GM12878 (cell line): ENCODE data around the gene HOXB6. TPM values are rescaled to one million over a fixed set of nuclear protein-coding genes. Genes with fewer than 3 reads are reported as not detected.

Source experiments
- ATAC-seq: fragments of 200-7000 bp; cut with Tn5 transposase; 3 replicates; pipeline ENCODE4 v1.9.1; 2020; ENCODE audit warnings: mild to moderate bottlenecking, moderate library complexity
- BruUV-seq: library from RNA; stranded (reverse); fragments of 400-500 nt; replicated peaks from 2 replicates; lab custom pipeline; 2021; lab: Mats Ljungman, UMichigan
- CTCF ChIA-PET: fragments of 300-600 bp; sonication (Branson Sonifier 250); formaldehyde crosslinking; extraction: SDS; loops from one replicate; lab custom pipeline; 2021; ENCODE audit warnings: inconsistent platforms; lab: Yijun Ruan, JAX
- POLR2A ChIA-PET: fragments of 350-600 bp; formaldehyde crosslinking; extraction: SDS; loops from one replicate; lab custom pipeline; 2021; ENCODE audit warnings: inconsistent platforms; lab: Charles Lee
- RAD21 ChIA-PET: fragments of 300-600 bp; sonication (Branson Sonifier 250); formaldehyde crosslinking; loops from one replicate; lab custom pipeline; 2023; ENCODE audit warnings: antibody characterized with exemption; ENCODE audit not compliant: unreplicated experiment; lab: Charles Lee
- SMC1A ChIA-PET: fragments of 300-600 bp; sonication (Branson Sonifier 250); formaldehyde crosslinking; loops from one replicate; lab custom pipeline; 2023; ENCODE audit not compliant: unreplicated experiment, uncharacterized antibody; lab: Charles Lee
- DNase-seq: peaks from one replicate; pipeline ENCODE4 v3.0.0-alpha.2; 2011; ENCODE audit warnings: low read depth, low spot score
- FAIRE-seq: peaks from 3 replicates; lab custom pipeline; 2011; peaks lifted over from hg19 to GRCh38; lab: Jason Lieb, UNC
- H2AFZ ChIP-seq: 2 replicates; pipeline ENCODE4 v1.6.0; 2011; ENCODE audit warnings: low read depth, low read length, control low read depth; ENCODE audit not compliant: control insufficient read depth
- H3K27ac ChIP-seq: 2 replicates; pipeline ENCODE4 v1.5.1; 2011; ENCODE audit warnings: control low read depth; ENCODE audit not compliant: control insufficient read depth, insufficient read depth
- H3K27me3 ChIP-seq, 2 experiments: replicated peaks in 1 of 2; 2 replicates each; pipeline versions ENCODE4 v1.6.0 to v1.6.1; 2011; ENCODE audit warnings: low read length in 1 of 2; ENCODE audit not compliant: control insufficient read depth in 2 of 2, insufficient read depth in 2 of 2
- H3K36me3 ChIP-seq, 2 experiments: 2 replicates each; pipeline ENCODE4 v1.5.1; 2011; ENCODE audit warnings: low read length in 1 of 2; ENCODE audit not compliant: control insufficient read depth in 2 of 2, insufficient read depth in 2 of 2
- H3K4me1 ChIP-seq: 2 replicates; pipeline ENCODE4 v1.6.1; 2011; ENCODE audit warnings: mild to moderate bottlenecking, low read length, moderate library complexity, mixed read lengths; ENCODE audit not compliant: control insufficient read depth, insufficient read depth
- H3K4me2 ChIP-seq: 2 replicates; pipeline ENCODE4 v1.6.0; 2011; ENCODE audit warnings: control low read depth; ENCODE audit not compliant: control insufficient read depth, insufficient read depth
- H3K4me3 ChIP-seq: fragments of 200-600 bp; sonication (generic); 2 replicates; pipeline ENCODE4 v1.5.1; 2016
- H3K79me2 ChIP-seq: 2 replicates; pipeline ENCODE4 v1.6.0; 2011; ENCODE audit warnings: low read length; ENCODE audit not compliant: control insufficient read depth, insufficient read depth
- H3K9ac ChIP-seq: 2 replicates; pipeline ENCODE4 v1.8.0; 2011; ENCODE audit warnings: low read length, control low read depth, mixed read lengths; ENCODE audit not compliant: control insufficient read depth, insufficient read depth
- H3K9me3 ChIP-seq: replicated peaks from 3 replicates; pipeline ENCODE4 v1.5.1; 2011; ENCODE audit warnings: mild to moderate bottlenecking, low read length; ENCODE audit not compliant: control insufficient read depth, insufficient read depth
- H4K20me1 ChIP-seq: 2 replicates; pipeline ENCODE4 v1.6.0; 2011; ENCODE audit not compliant: control insufficient read depth, insufficient read depth
- ASH2L ChIP-seq: fragments of 300-600, 200-600 bp; sonication (generic); IDR thresholded peaks from 2 replicates; pipeline ENCODE4 v1.6.1; 2017; ENCODE audit warnings: low read depth, mild to moderate bottlenecking, borderline replicate concordance
- ATF7 ChIP-seq: fragments of 450-650 bp; IDR thresholded peaks from 2 replicates; pipeline ENCODE4 v1.6.1; 2016; ENCODE audit warnings: low read depth, mild to moderate bottlenecking
- CBFB ChIP-seq: IDR thresholded peaks from 2 replicates; pipeline ENCODE4 v1.6.1; 2016; ENCODE audit warnings: antibody characterized with exemption, low read depth
- EZH2 ChIP-seq: IDR thresholded peaks from 2 replicates; pipeline ENCODE4 v1.6.1; 2012; ENCODE audit warnings: low read depth, mild to moderate bottlenecking, control low read depth, inconsistent platforms, low read length, borderline replicate concordance; ENCODE audit not compliant: control insufficient read depth
- HDAC6 ChIP-seq: fragments of 200-600 bp; sonication (generic); IDR thresholded peaks from one replicate; pipeline ENCODE4 v1.8.0; 2017; ENCODE audit warnings: antibody characterized with exemption; ENCODE audit not compliant: unreplicated experiment
- HDGF ChIP-seq: fragments of 450-650 bp; IDR thresholded peaks from 2 replicates; pipeline ENCODE4 v1.6.1; 2016; ENCODE audit warnings: antibody characterized with exemption
- IKZF1 ChIP-seq: fragments of 450-650 bp; conservative IDR thresholded peaks from 2 replicates; pipeline ENCODE4 v1.6.1; 2017; ENCODE audit warnings: antibody characterized with exemption, mild to moderate bottlenecking
- JUNB ChIP-seq: IDR thresholded peaks from 2 replicates; pipeline ENCODE4 v1.6.1; 2016; ENCODE audit warnings: antibody characterized with exemption, mild to moderate bottlenecking
- JUND ChIP-seq: IDR thresholded peaks from 2 replicates; pipeline ENCODE4 v1.6.1; 2012; ENCODE audit warnings: low read depth, mild to moderate bottlenecking, low read length, improper control_type of control experiment, moderate library complexity
- MAX ChIP-seq: IDR thresholded peaks from 2 replicates; pipeline ENCODE4 v1.6.1; 2012; ENCODE audit warnings: low read depth, low read length, improper control_type of control experiment
- PAX5 ChIP-seq: IDR thresholded peaks from 2 replicates; pipeline ENCODE4 v1.6.1; 2011; ENCODE audit warnings: low read depth, low read length, borderline replicate concordance
- POLR2A ChIP-seq: IDR thresholded peaks from 2 replicates; pipeline ENCODE4 v1.6.1; 2011; ENCODE audit warnings: low read depth, mild to moderate bottlenecking, low read length
- STAT1 ChIP-seq: fragments of 450-650 bp; conservative IDR thresholded peaks from 2 replicates; pipeline ENCODE4 v1.6.1; 2014; ENCODE audit warnings: antibody characterized with exemption, mild to moderate bottlenecking
- ZBTB40 ChIP-seq: fragments of 450-650 bp; IDR thresholded peaks from 2 replicates; pipeline ENCODE4 v1.6.1; 2016; ENCODE audit warnings: mild to moderate bottlenecking, moderate library complexity, borderline replicate concordance
- ZNF207 ChIP-seq: fragments of 450-650 bp; IDR thresholded peaks from 2 replicates; pipeline ENCODE4 v1.6.1; 2014; ENCODE audit warnings: antibody characterized with exemption, mild to moderate bottlenecking, borderline replicate concordance
- ZNF622 ChIP-seq: fragments of 450-650 bp; IDR thresholded peaks from 2 replicates; pipeline ENCODE4 v1.6.1; 2017; ENCODE audit warnings: mild to moderate bottlenecking, inconsistent platforms
- WGBS: methylation state at CpG from one replicate; pipeline ENCODE4 v1.1.6; 2016; ENCODE audit warnings: low lambda C conversion rate; ENCODE audit not compliant: insufficient replicate concordance, insufficient coverage; ENCODE audit errors: missing lambda C conversion rate; 5-methylcytosine and 5-hydroxymethylcytosine counted together
- in situ Hi-C: fragments of 300-500 bp; cut with MboI; formaldehyde crosslinking; loops from 9 replicates; pipeline ENCODE4 v1.14.3; 2018; ENCODE audit warnings: mixed read lengths
- intact Hi-C: fragments of 100-400 bp; cut with micrococcal nuclease; formaldehyde crosslinking; loops from one replicate; pipeline ENCODE4 v1.14.2; 2022; ENCODE audit not compliant: unreplicated experiment
- polyA plus RNA-seq, 11 experiments: library from polyadenylated mRNA; depleted of rRNA in 4 of 11; unstranded in 6 of 11; stranded (reverse) in 5 of 11; fragments of >200 nt; fragmentation: Nextera tagmentation in 4 of 11; fragmentation: Illumina TruSeq in 1 of 11; extraction: Ambion mirVana in 4 of 11; extraction: Trizol in 1 of 11; gene quantifications; 1 replicate in 1 of 11; 2 replicates in 10 of 11; pipeline versions ENCODE4 v1.2.1 to v1.2.3, GENCODE V29; 2011 to 2016; ENCODE audit warnings: inconsistent platforms in 2 of 11, missing spikeins in 2 of 11, low read depth in 1 of 11
- total RNA-seq, 4 experiments: library from RNA; depleted of rRNA in 3 of 4; stranded (reverse); fragments of >200 nt in 3 of 4; fragmentation: Illumina TruSeq in 1 of 4; extraction: Trizol in 1 of 4; gene quantifications; 2 replicates each; pipeline versions ENCODE4 v1.2.1 to v1.2.3, GENCODE V29; 2013 to 2021

HOXB6 gene
- total and polyA plus RNA-seq, 10 of the 15 experiments (the other 5 are each of a cell fraction or from before 2014, with no cell fraction given): 0.04 to 0.51 (median 0.09) TPM; not detected in 2

- TF ChIP-seq ZBTB40 (no peak), HDGF (no peak)
Measured at GRCh38 chr17:48626245-48627117, 21.7 kb upstream of the HOXB6 start, which contains the start of gene HOXB9 (continued).

GRCh38 chr17:48625495-48626244 is 20.9 kb upstream of the HOXB6 start:
- no peak overlapping the region for H3K9ac ChIP-seq
- WGBS: 8% methylated on average over 57 of the region's 69 CpGs
- intact Hi-C loops: no loop called here
- no peak for TF ChIP-seq PAX5
- no peak for TF ChIP-seq STAT1
- peak; percentile 42 for TF ChIP-seq IKZF1
- TF ChIP-seq JUNB: no peak
- TF ChIP-seq ATF7: no peak
- TF ChIP-seq ASH2L: no peak
- TF ChIP-seq JUND: no peak
- TF ChIP-seq HDAC6: peak; percentile 74
- TF ChIP-seq POLR2A: no peak
- no peak for TF ChIP-seq MAX
- TF ChIP-seq CBFB: no peak
- TF ChIP-seq ZNF207: no peak
- no peak for TF ChIP-seq ZNF622
- 0 out of 2 replicates have a peak, but pooled peaks have one; percentile 23 for TF ChIP-seq EZH2

More at GRCh38 chr17:48625495-48626244, 20.9 kb upstream of the HOXB6 start:
- ChIA-PET RAD21 (interaction anchor here (0.8 to 1.4 kb wide), 5 partner anchors 11 to 600 kb away, joined by 3 to 4 read pairs (median 3); no protein-coding TSS in a partner anchor), CTCF (interaction anchor here (0.8 to 2.4 kb wide), 5 partner anchors 9 to 600 kb away, joined by 3 to 16 read pairs (median 3); no protein-coding TSS in a partner anchor), SMC1A (interaction anchor here (1.4 kb wide), 1 partner anchor 8 kb away, joined by 3 read pairs; no protein-coding TSS in a partner anchor), POLR2A (interaction anchor here (0.6 kb wide), 1 partner anchor 16 kb away, joined by 3 read pairs; no protein-coding TSS in a partner anchor)
- peaks cover 36% of the 10 kb centered on the region in 2 experiments for H3K27me3 ChIP-seq
- H4K20me1 ChIP-seq: no peaks in the 10 kb centered on the region
- peak overlapping the region; percentile 79 for H3K4me2 ChIP-seq
- no peak for FAIRE-seq
- no peak overlapping the region for H3K27ac ChIP-seq
- H3K79me2 ChIP-seq: no peaks in the 10 kb centered on the region
- no TSS peak for BruUV-seq
- peak overlapping the region; percentile 65 for H3K4me3 ChIP-seq
- H3K36me3 ChIP-seq: no peaks in the 10 kb centered on the region; a peak in 1 of 4 replicates
- DNase-seq: no peak
- peak; percentile 87 for ATAC-seq
- H3K9me3 ChIP-seq: no peaks in the 10 kb centered on the region
- no peaks in the 10 kb centered on the region for H3K4me1 ChIP-seq
- in situ Hi-C loops: loop anchor here (10.0 kb wide), 1 partner anchor 781 kb away; the partner anchor contains the start of gene SCRN2
- no peak overlapping the region for H2AFZ ChIP-seq
